OCI-LY7 (cell line): ENCODE results near the gene LILRB3. TPM values are rescaled to one million over a fixed set of nuclear protein-coding genes. Genes with fewer than 3 reads are reported as not detected.

Experiments used
- BruUV-seq: library from RNA; stranded (reverse); fragments of 400-500 nt; replicated peaks from 2 replicates; lab custom pipeline; 2021; lab: Mats Ljungman, UMichigan
- CTCF ChIA-PET: fragments of 300-600 bp; sonication (Branson Sonifier 250); formaldehyde crosslinking; loops from one replicate; lab custom pipeline; 2022; ENCODE audit warnings: antibody characterized with exemption; ENCODE audit not compliant: unreplicated experiment; lab: Charles Lee
- POLR2A ChIA-PET: fragments of 300-600 bp; sonication (Branson Sonifier 250); formaldehyde crosslinking; loops from one replicate; lab custom pipeline; 2022; ENCODE audit warnings: antibody characterized with exemption; lab: Charles Lee
- DNase-seq: peaks from one replicate; pipeline ENCODE4 v3.0.0-alpha.2; 2015; ENCODE audit warnings: low spot score
- H2AFZ ChIP-seq: fragments of 200-600 bp; sonication (generic), shearing (Covaris generic); 2 replicates; pipeline ENCODE4 v1.6.1; 2014; ENCODE audit warnings: mild to moderate bottlenecking, antibody characterized with exemption, low read length, moderate library complexity
- H3K27ac ChIP-seq: fragments of 200-600 bp; sonication (generic); 2 replicates; pipeline ENCODE4 v1.5.1; 2014; ENCODE audit warnings: mixed run types, low read depth, mild to moderate bottlenecking, moderate library complexity, low read length, inconsistent platforms; ENCODE audit not compliant: poor library complexity, severe bottlenecking
- H3K36me3 ChIP-seq: fragments of 200-600 bp; sonication (generic); 2 replicates; pipeline ENCODE4 v1.6.1; 2014; ENCODE audit warnings: mild to moderate bottlenecking, antibody characterized with exemption, low read length, moderate library complexity, mixed read lengths; ENCODE audit not compliant: insufficient read depth
- H3K4me1 ChIP-seq: fragments of 200-600 bp; sonication (generic); 2 replicates; pipeline ENCODE4 v1.5.1; 2014; ENCODE audit warnings: mild to moderate bottlenecking, low read length; ENCODE audit not compliant: insufficient read depth, poor library complexity, severe bottlenecking
- H3K4me2 ChIP-seq: fragments of 200-600 bp; sonication (generic); 2 replicates; pipeline ENCODE4 v1.6.1; 2014; ENCODE audit warnings: mild to moderate bottlenecking, low read length
- H3K4me3 ChIP-seq: fragments of 200-600 bp; sonication (generic); 2 replicates; pipeline ENCODE4 v1.5.1; 2014; ENCODE audit warnings: mild to moderate bottlenecking, low read depth, low read length; ENCODE audit not compliant: poor library complexity, severe bottlenecking
- H3K79me2 ChIP-seq: fragments of 200-600 bp; sonication (generic); 2 replicates; pipeline ENCODE4 v1.6.1; 2016; ENCODE audit warnings: low read depth, mild to moderate bottlenecking, low read length, moderate library complexity, mixed read lengths; ENCODE audit not compliant: insufficient read depth
- H3K9me2 ChIP-seq: fragments of 200-600 bp; sonication (generic); 2 replicates; pipeline ENCODE4 v1.6.1; 2016; ENCODE audit warnings: mild to moderate bottlenecking, low read length, mixed read lengths; ENCODE audit not compliant: insufficient read depth
- H3K9me3 ChIP-seq: fragments of 200-600 bp; sonication (generic); 2 replicates; pipeline ENCODE4 v1.6.1; 2014; ENCODE audit warnings: mild to moderate bottlenecking, mixed run types, low read length, mixed read lengths
- H4K20me1 ChIP-seq: fragments of 200-600 bp; sonication (generic); 2 replicates; pipeline ENCODE4 v1.6.1; 2014; ENCODE audit warnings: mild to moderate bottlenecking, antibody characterized with exemption, low read length, moderate library complexity, mixed read lengths; ENCODE audit not compliant: insufficient read depth
- EZH2phosphoT487 ChIP-seq: fragments of 200-600 bp; sonication (generic); IDR thresholded peaks from 2 replicates; pipeline ENCODE4 v1.6.1; 2018; ENCODE audit warnings: low read depth, borderline replicate concordance, mild to moderate bottlenecking, mixed run types, antibody characterized with exemption, low read length, moderate library complexity, mixed read lengths
- intact Hi-C: fragments of 100-400 bp; cut with micrococcal nuclease; formaldehyde crosslinking; loops from one replicate; pipeline ENCODE4 v1.10.0; 2022; ENCODE audit not compliant: unreplicated experiment
- total RNA-seq, 2 experiments: library from RNA; depleted of rRNA in 1 of 2; stranded (reverse); fragments of >200 nt in 1 of 2; shearing (Covaris generic) in 1 of 2; gene quantifications; 2 replicates each; pipeline ENCODE4 v1.2.3, GENCODE V29; 2014 to 2022
- TF ChIP-seq, protein P1 (sequence below): fragments of 200-600 bp; sonication (generic); conservative IDR thresholded peaks from 2 replicates; pipeline ENCODE4 v1.5.1; 2014; ENCODE audit warnings: mild to moderate bottlenecking, antibody characterized with exemption, low read length, moderate library complexity, mixed read lengths

Gene LILRB3
- total RNA-seq, 2 experiments from 2014 or later: not detected

DNA sequence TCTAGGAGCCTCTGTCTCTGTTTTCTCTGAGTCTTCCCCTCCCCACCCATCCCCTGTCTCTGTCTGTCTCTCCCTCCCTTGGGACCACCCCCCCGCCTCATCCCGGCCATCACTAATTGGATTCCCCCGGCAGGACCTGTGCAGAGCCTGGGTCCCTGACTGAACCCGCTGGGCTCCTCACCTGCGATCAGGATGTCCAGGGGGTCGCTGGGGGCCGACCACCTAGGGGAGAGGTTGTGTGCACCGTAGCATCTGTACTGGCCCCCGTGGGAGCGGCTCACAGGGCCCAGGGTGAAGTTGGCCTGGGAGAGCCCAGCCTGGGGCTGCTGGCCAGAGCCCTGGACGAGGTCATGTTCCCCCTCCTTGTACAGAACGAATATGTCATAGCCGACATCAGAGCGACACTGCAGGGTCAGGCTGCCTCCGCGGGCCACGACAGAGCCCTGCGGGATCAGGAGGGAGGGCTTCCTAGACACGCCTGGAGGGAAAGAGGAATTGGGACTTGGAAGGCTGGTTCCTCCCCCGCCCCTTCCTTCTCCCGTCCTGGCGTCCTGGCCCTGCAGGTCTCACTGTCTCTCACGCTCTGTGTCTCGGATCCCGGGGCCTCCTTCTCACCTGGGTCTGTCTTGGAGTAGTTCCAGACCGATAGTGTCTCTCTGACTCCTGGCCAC, 32.4 kb upstream of the LILRB3 start:
- intact Hi-C loops: no loop called here
- Histone ChIP-seq H3K4me2 (no peak overlapping the region), H4K20me1 (no peaks in the 10 kb centered on the region), H3K79me2 (no peaks in the 10 kb centered on the region), H3K9me3 (no peaks in the 10 kb centered on the region), H2AFZ (no peak overlapping the region), H3K4me1 (no peaks in the 10 kb centered on the region), H3K36me3 (no peaks in the 10 kb centered on the region), H3K4me3 (no peak overlapping the region), H3K9me2 (no peaks in the 10 kb centered on the region), H3K27ac (no peak overlapping the region)
- ChIA-PET POLR2A (no interaction called here), CTCF (no interaction called here)
- DNase-seq: no peak
- BruUV-seq: no TSS peak
- no peak for TF ChIP-seq EZH2phosphoT487
- TF ChIP-seq, protein P1, sequence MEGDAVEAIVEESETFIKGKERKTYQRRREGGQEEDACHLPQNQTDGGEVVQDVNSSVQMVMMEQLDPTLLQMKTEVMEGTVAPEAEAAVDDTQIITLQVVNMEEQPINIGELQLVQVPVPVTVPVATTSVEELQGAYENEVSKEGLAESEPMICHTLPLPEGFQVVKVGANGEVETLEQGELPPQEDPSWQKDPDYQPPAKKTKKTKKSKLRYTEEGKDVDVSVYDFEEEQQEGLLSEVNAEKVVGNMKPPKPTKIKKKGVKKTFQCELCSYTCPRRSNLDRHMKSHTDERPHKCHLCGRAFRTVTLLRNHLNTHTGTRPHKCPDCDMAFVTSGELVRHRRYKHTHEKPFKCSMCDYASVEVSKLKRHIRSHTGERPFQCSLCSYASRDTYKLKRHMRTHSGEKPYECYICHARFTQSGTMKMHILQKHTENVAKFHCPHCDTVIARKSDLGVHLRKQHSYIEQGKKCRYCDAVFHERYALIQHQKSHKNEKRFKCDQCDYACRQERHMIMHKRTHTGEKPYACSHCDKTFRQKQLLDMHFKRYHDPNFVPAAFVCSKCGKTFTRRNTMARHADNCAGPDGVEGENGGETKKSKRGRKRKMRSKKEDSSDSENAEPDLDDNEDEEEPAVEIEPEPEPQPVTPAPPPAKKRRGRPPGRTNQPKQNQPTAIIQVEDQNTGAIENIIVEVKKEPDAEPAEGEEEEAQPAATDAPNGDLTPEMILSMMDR: no peak

DNA sequence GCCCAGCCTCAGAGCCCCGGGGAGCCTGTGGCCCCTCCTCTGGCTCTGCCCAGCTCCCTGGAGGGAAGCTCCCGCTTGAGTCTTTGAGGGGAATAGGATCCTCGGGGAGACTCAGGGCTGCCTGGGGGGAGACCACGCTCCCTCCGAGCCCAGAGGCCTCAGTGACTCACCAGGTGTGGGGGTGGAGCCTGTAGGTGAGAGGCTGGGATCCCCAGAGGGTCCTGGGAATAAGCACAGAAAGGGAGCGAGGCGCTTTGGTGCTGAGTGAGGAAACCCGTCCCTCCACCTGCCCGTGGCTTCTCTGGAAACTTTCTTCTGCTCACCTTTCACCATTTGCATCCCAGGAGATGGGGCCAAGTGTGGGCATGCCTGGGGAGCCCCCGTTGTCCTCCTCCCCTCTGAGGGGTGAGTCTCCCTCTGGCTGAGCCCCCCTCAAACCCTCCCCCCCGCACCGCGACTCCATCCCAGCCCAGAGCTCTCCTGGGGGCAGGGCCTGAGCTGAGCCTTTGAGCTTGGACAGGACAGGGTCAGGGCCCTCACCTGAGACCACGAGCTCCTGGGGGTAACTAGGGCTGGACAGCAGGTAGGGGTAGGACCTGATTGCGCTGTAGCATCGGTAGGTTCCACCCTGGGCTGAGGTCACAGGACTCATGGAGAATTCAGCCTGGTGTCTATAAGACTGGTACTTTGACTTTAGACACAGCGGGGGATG, 31.5 kb upstream of the LILRB3 start:
- Histone ChIP-seq H3K79me2 (no peaks in the 10 kb centered on the region), H3K27ac (no peak overlapping the region), H3K4me1 (no peaks in the 10 kb centered on the region), H3K9me2 (no peaks in the 10 kb centered on the region), H3K4me3 (no peak overlapping the region), H2AFZ (no peak overlapping the region), H4K20me1 (no peaks in the 10 kb centered on the region), H3K4me2 (no peak overlapping the region), H3K36me3 (no peaks in the 10 kb centered on the region), H3K9me3 (no peaks in the 10 kb centered on the region)
- TF ChIP-seq EZH2phosphoT487: no peak
- TF ChIP-seq, protein P1: no peak
- DNase-seq: no peak
- no TSS peak for BruUV-seq
- ChIA-PET CTCF (no interaction called here), POLR2A (no interaction called here)
- intact Hi-C loops: no loop called here
